LNCaP clone FGC (cell line): ENCODE measurements around the gene PTGER1.

Source experiments
- DNase-seq: peaks from one replicate; pipeline ENCODE4 v3.0.0-alpha.2; 2011; ENCODE audit warnings: low read depth
- H3K4me3 ChIP-seq: 2 replicates; pipeline ENCODE4 v1.5.1; 2011; ENCODE audit warnings: mild to moderate bottlenecking, low read depth, low read length, control low read depth
- CTCF ChIP-seq: IDR thresholded peaks from 2 replicates; pipeline ENCODE4 v1.5.1; 2012; ENCODE audit warnings: mild to moderate bottlenecking; ENCODE audit not compliant: control insufficient read depth, insufficient read depth; ENCODE audit errors: extremely low read depth

The PTGER1 gene

GRCh38 chr19:14475251-14476073, at the start of gene PTGER1:
PTGER1 (minus strand) TSS chr19:14475354; CDS start chr19:14474320, 1,034 bp downstream.
- no peak within 1 kb of the TSS for H3K4me3 ChIP-seq
- no peak for TF ChIP-seq CTCF
- no peak for DNase-seq

- no peak for TF ChIP-seq CTCF
- H3K4me3 ChIP-seq, result no peak overlapping the region
- DNase-seq, result no peak
Observed at GRCh38 chr19:14520543-14520942, 45.4 kb upstream of the PTGER1 start.

GRCh38 chr19:14519860-14520407, 44.8 kb upstream of the PTGER1 start:
- H3K4me3 ChIP-seq, result no peak overlapping the region
- DNase-seq, result no peak
- TF ChIP-seq CTCF, result no peak

- no peak overlapping the region for H3K4me3 ChIP-seq
- no peak for TF ChIP-seq CTCF
- no peak for DNase-seq
Observed at GRCh38 chr19:14519245-14519859, 44.2 kb upstream of the PTGER1 start.

GRCh38 chr19:14517840-14518505, 42.8 kb upstream of the PTGER1 start, which contains the start of gene DNAJB1:
DNAJB1 (minus strand) TSS chr19:14518397; CDS start chr19:14518349, 48 bp downstream.
- no peak for DNase-seq
- no peak for TF ChIP-seq CTCF

GRCh38 chr19:14517446-14517839, 42.3 kb upstream of the PTGER1 start:
- H3K4me3 ChIP-seq, result peak overlapping the region; percentile 89
- TF ChIP-seq CTCF, result no peak
- no peak for DNase-seq

More at GRCh38 chr19:14517840-14518505, 42.8 kb upstream of the PTGER1 start, which contains the start of gene DNAJB1:
- H3K4me3 ChIP-seq, result peak within 1 kb of the TSS; percentile 89
